HS-5 (cell line): ENCODE results near the gene MMD.
"Not testable (repeated sequence)": the region's sequence is repeated elsewhere in the genome, so short reads cannot be mapped to it uniquely, and the experiment has no call there.

Experiments used
- DNase-seq: peaks from one replicate; pipeline ENCODE4 v3.0.0-alpha.2; 2012; ENCODE audit warnings: low read depth

MMD gene

GRCh38 chr17:55420067-55420775 lies 1.4 kb downstream of the MMD start:
- no peak for DNase-seq

DNA sequence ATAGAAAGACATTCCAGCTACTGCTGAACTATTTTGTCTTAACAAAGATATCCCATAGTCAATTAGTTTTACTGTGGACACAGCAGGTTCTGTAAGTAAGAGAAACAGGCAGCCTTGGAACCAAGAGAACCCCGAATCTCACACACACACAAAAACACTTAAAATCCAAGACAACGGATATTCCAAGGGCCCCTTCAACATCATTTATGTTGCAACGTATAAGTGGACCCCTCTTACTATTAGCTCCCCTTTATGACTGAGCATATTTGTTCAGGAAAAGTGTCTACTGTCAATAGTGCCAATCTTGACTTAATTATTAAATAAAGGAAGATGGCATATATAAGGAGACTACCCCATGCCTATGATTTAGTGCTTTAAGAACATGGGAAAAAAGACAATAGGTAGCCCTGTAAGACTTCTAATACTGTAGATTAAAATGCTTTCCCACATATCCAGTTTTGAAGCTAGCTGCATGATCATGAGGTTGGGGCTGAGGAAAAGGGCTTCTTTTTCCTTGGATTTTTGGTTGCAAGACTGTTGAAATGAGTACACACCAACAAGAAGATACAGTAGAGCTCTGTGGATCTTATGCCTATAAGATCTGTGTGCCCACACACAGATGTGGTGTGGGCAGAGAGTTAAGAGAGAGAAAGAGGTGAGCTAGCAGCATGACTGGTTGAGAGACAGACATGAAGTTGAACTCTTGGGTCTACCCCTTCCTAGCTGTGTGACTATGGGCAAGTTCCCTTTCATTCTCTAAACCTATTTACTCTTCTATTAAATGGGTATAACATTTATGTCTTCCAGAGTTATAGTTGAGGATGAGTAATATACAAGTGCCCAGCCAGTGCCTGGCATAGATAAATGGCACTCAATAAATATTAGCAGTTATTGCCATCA lies 3.0 kb downstream of the MMD start:
- DNase-seq = no peak

- DNase-seq = no peak
Measured at GRCh38 chr17:55417411-55418268, 4.0 kb downstream of the MMD start.

- no peak for DNase-seq
Measured at GRCh38 chr17:55416470-55417052, 5.1 kb downstream of the MMD start.

DNA sequence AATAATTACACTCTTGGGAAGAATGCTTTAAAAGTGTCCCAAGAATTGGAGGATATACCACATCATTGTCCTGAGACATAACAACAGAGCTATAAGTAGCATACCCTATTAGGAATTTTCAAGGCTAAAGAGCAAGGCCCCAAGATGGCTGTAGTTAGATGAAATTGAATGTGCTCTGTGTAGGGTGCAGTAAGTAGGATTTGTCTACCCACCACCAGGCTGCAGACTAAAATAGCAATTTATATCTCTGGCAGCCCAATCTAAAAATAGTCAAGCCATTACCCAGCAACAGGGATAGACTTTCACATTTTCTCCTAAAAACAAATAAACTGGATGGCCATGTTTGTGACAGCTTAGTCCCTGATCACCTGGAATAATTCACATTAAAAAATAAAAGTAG lies 5.6 kb downstream of the MMD start:
- DNase-seq = no peak

GRCh38 chr17:55414983-55415382 lies 6.7 kb downstream of the MMD start:
- no peak for DNase-seq

- DNase-seq = no peak
Measured at GRCh38 chr17:55413825-55414489, 7.7 kb downstream of the MMD start.

DNA sequence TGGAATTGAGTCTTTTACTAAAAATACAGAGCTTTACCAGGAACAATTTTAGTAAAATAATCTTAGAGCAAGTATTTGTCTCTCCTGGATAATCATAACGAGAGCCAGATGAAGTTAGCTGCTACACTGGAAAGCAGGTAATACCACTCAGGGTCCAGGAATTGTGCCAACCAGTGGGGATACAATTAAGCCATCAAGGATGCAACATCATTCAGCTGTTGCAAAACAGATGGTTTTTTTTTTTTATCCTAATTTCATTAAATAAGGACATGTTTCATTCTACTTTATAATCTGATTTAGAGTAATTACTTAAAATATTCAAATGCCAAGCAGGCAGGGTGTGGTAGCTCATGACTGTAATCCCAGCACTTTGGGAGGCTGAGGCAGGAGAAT lies 10.2 kb downstream of the MMD start:
- DNase-seq = no peak

- no peak for DNase-seq
Measured at GRCh38 chr17:55410722-55411462, 10.7 kb downstream of the MMD start.

GRCh38 chr17:55409030-55409800 lies 12.4 kb downstream of the MMD start:
- no peak for DNase-seq

- DNase-seq = no peak
Measured at GRCh38 chr17:55407641-55408566, 13.7 kb downstream of the MMD start.

- DNase-seq = no peak
Measured at GRCh38 chr17:55405600-55405999, 16.0 kb downstream of the MMD start.

DNA sequence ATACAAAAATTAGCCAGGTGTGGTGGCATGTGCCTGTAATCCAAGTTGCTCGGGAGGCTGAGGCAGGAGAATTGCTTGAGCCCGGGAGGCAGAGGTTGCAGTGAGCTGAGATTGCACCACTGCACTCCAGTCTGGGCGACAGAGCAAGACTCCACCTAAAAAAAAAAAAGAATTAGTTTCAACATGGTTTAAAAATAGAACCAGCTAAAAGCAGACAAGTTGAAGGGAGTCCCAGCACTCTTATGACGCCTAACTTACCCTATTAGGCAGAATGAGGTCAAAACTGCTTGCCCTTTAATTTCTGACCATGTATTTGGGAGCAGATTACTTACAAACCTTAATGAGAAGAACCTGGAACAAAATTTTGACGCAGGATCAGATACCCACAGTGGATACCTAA lies 17.4 kb downstream of the MMD start:
- DNase-seq = not testable (repeated sequence)

- DNase-seq = no peak
Measured at GRCh38 chr17:55402374-55402773, 19.3 kb downstream of the MMD start.

DNA sequence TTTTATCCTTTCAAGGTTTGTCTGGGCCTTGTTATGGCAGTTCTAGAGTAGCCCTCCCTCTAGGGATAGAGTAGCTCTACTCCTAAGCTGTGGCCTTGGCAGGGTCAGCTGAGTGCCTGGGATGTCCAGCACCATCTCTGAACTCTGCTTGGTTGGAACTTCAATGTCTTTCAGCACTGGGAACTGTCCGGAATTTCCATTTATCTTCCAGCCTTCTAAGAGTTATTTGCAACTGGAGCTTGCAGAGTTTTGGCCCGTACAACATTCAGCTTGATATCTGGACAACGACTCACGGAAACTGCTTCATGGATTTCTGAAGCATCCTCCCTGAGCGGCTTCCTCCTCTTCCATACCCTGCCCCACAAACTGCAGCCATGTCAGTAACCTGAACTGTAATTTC lies 22.9 kb downstream of the MMD start:
- no peak for DNase-seq

DNA sequence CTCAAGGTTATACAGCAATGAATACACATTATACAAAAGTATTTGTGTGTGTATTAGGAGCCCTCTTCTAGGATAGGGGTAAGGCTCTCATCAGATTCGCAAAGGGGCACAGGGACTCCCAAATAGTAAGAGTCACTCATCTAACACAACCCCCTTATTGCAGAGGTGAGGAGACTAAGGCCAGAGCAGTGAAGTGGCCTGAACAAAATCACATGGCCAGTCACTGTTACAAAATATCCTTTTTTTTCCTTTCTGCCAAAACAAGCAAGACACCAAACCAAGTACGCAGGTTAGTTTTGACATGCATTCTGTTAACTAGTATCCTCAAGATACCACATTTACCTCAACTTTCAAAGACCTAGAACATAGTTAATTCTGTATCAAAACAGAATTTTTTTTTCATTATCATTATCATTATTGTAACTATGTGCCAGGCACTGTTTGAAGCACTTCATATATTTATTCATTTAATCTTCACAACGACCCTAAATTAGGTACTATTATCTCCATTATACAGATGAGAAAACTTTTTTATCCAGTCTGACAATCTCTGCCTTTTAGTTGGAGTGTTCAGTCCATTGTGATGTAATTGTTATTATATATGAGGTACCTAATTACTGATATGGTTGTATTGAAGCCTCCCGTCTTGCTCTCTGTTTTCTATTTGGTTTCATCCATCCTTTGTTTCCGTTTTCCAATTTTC lies 25.7 kb downstream of the MMD start:
- DNase-seq = no peak

DNA sequence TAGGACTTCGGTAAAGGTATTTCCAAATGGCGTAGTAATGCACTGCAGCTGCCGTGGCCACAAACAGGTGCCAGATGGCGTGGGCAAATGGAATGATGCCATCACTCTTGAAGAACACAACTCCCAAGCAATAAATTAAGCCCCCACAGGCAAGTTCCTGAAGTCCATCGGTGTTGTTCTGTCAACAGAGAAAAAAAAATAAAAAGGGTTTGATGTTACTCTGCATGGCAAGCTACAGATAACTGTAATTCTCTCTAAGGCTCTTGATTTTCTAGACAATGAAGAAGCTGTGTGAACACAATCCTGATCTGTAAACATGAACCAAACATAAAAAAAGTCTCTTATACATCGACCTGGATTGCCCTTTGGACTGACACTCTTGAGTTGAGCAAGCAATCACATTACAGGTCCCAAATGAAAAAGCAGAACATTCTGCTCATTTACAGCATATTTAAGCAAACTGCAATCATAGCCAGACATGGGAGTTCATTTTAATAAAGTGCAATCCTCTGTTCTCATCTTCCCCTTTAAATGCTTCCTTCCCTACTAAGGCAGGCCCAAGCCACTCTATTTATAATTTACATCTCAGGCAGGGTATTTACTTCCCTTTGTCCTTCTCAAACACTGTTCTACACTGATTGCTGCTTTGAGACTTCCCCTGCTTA lies 27.1 kb downstream of the MMD start:
- no peak for DNase-seq
